Skin epidermis (tissue), 12 donors: ENCODE results near the gene KRT7.

ENCODE experiments used
- H3K27ac ChIP-seq, 21 experiments: fragments of 200-600 bp; sonication (generic) in 11 of 21; one replicate each; pipeline ENCODE4 v1.5.0; 2020; ENCODE audit warnings: mild to moderate bottlenecking in 3 of 21, inconsistent platforms in 2 of 21, moderate library complexity in 2 of 21
- H3K4me3 ChIP-seq, 7 experiments: fragments of 200-600 bp; sonication (generic) in 2 of 7; one replicate each; pipeline ENCODE4 v1.5.0; 2020; ENCODE audit warnings: inconsistent platforms in 2 of 7, mild to moderate bottlenecking in 2 of 7, moderate library complexity in 1 of 7

Gene KRT7

GRCh38 chr12:52232674-52233461, at the start of gene KRT7:
TSS of gene KRT7 (plus strand) at chr12:52233243. CDS start at chr12:52233297, 54 bp downstream.
- Histone ChIP-seq H3K4me3 (peak within 1 kb of the TSS in 2 of 7 experiments; percentile 4 to 12), H3K27ac (peak within 1 kb of the TSS in 7 of 21 experiments; percentile 4 to 67 (median 18))

GRCh38 chr12:52183544-52183910, 49.5 kb upstream of the KRT7 start:
- H3K27ac ChIP-seq = peak overlapping the region in 19 of 21 experiments; percentile 36 to 86 (median 75)
- peak overlapping the region in 3 of 7 experiments; percentile 18 to 30 (median 28) for H3K4me3 ChIP-seq

- H3K27ac ChIP-seq = peak overlapping the region in 19 of 21 experiments; percentile 36 to 86 (median 75)
Measured at GRCh38 chr12:52183971-52184370, 49.1 kb upstream of the KRT7 start.

GRCh38 chr12:52184813-52185212, 48.2 kb upstream of the KRT7 start:
- Histone ChIP-seq H3K4me3 (peak overlapping the region in 5 of 7 experiments; percentile 7 to 30 (median 18)), H3K27ac (peak overlapping the region in 16 of 21 experiments; percentile 36 to 86 (median 78))

More at GRCh38 chr12:52183971-52184370, 49.1 kb upstream of the KRT7 start:
- H3K4me3 ChIP-seq = peak overlapping the region in 4 of 7 experiments; percentile 10 to 30 (median 23)

GRCh38 chr12:52185400-52185967, 47.6 kb upstream of the KRT7 start:
- Histone ChIP-seq H3K4me3 (peak overlapping the region in 5 of 7 experiments; percentile 7 to 30 (median 18)), H3K27ac (peak overlapping the region in 17 of 21 experiments; percentile 39 to 86 (median 78))

GRCh38 chr12:52186118-52186840, 46.8 kb upstream of the KRT7 start:
- H3K4me3 ChIP-seq = no peak overlapping the region
- peak overlapping the region in 18 of 21 experiments; percentile 29 to 86 (median 74) for H3K27ac ChIP-seq

GRCh38 chr12:52187206-52187605, 45.8 kb upstream of the KRT7 start:
- peak overlapping the region in 14 of 21 experiments; percentile 15 to 86 (median 69) for H3K27ac ChIP-seq
- no peak overlapping the region for H3K4me3 ChIP-seq

- H3K27ac ChIP-seq = peak overlapping the region in 5 of 21 experiments; percentile 15 to 89 (median 35)
- no peak overlapping the region for H3K4me3 ChIP-seq
Measured at GRCh38 chr12:52187640-52188039, 45.4 kb upstream of the KRT7 start.

GRCh38 chr12:52188658-52189057, 44.4 kb upstream of the KRT7 start:
- H3K4me3 ChIP-seq = no peak overlapping the region
- peak overlapping the region in 5 of 21 experiments; percentile 14 to 89 (median 18) for H3K27ac ChIP-seq

GRCh38 chr12:52189376-52190174, 43.5 kb upstream of the KRT7 start:
- Histone ChIP-seq H3K4me3 (peak overlapping the region in 3 of 7 experiments; percentile 1 to 11 (median 4)), H3K27ac (peak overlapping the region in 8 of 21 experiments; percentile 1 to 89 (median 24))

- peak overlapping the region; percentile 8 to 30 (median 12) for H3K4me3 ChIP-seq
- H3K27ac ChIP-seq = peak overlapping the region in 20 of 21 experiments; percentile 14 to 89 (median 76)
Measured at GRCh38 chr12:52190860-52191729, 41.9 kb upstream of the KRT7 start.

- Histone ChIP-seq H3K27ac (peak within 1 kb of the TSS in 20 of 21 experiments; percentile 14 to 89 (median 76)), H3K4me3 (peak within 1 kb of the TSS; percentile 8 to 30 (median 12))
Measured at GRCh38 chr12:52191841-52192791, 40.9 kb upstream of the KRT7 start, which contains the start of gene KRT80. TSS of gene KRT80 (minus strand) at chr12:52192014. CDS start at chr12:52191902, 112 bp downstream.

GRCh38 chr12:52193532-52193931, 39.5 kb upstream of the KRT7 start:
- peak overlapping the region in 5 of 21 experiments; percentile 62 to 82 (median 64) for H3K27ac ChIP-seq
- no peak overlapping the region for H3K4me3 ChIP-seq

- Histone ChIP-seq H3K4me3 (no peak overlapping the region), H3K27ac (peak overlapping the region in 8 of 21 experiments; percentile 7 to 82 (median 52))
Measured at GRCh38 chr12:52193991-52194390, 39.1 kb upstream of the KRT7 start.

- Histone ChIP-seq H3K27ac (peak overlapping the region in 4 of 21 experiments; percentile 1 to 76 (median 32)), H3K4me3 (no peak overlapping the region)
Measured at GRCh38 chr12:52195065-52195730, 37.8 kb upstream of the KRT7 start.
